Cerebellar nuclear complex (tissue), 1 donor: ENCODE data around the gene IFT22.
"Not testable (repeated sequence)": the region's sequence is repeated elsewhere in the genome, so short reads cannot be mapped to it uniquely, and the experiment has no call there.

Source experiments
- DNase-seq, 2 experiments: peaks; one replicate each; lab custom pipeline; 2025; lab: John Stamatoyannopoulos, UW

IFT22 gene

DNA sequence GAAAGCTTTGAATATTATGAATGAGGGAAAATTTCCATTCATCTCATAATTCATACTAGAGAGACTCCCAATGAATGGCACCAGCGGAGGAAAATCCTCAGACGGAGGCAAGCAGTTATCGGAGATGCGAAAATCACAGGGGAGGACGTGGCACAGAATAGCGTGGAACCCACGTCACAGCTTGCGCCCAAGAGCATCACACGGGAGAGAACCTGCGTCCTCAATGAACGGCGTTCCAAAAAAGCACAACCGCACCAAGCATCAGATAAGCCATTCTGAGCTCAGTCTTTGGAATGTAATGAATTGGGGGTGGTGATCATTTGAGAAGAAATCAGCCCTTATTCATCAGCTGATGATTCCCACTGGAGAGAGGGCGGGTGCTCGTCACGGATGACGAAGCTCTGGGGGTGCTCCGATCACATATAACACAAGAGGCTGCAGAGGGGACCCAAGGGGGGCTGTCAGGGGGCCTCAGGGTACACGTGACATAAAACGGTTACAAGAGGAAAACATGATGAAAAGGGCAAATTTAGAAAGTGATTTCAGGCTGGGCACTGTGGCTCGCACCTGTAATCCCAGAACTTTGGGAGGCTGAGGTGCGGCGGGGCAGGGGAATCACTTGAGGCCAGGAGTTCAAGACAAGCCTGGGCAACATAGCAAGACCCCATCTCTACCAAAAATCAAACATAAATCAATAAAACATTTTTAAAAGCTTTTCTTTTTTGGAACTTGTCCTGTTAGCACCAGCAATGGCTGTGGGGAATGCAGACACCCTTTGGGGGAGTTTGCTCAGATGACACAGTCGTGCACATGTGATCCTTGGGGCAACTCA, 42.9 kb downstream of the IFT22 start:
- no peak for DNase-seq

DNA sequence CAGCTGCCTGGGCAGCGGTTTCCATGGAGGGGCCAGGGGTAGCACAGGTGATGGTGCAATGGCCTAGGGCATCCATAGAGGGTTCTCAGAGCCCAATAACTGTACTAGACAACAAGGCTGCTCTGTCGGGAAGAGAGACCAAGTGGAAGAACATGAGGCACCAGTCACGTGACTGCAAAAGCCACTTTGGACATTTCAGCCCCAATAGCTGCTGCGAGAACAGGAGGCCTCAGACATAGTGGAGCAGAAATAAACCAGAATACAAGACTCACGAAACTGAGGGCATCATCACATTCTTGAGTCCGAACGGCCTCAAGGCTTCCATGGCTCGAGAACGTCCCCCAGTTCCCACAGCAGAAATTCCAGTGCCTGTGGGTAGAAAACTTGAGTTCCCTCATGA, 44.5 kb downstream of the IFT22 start:
- DNase-seq = no peak

DNA sequence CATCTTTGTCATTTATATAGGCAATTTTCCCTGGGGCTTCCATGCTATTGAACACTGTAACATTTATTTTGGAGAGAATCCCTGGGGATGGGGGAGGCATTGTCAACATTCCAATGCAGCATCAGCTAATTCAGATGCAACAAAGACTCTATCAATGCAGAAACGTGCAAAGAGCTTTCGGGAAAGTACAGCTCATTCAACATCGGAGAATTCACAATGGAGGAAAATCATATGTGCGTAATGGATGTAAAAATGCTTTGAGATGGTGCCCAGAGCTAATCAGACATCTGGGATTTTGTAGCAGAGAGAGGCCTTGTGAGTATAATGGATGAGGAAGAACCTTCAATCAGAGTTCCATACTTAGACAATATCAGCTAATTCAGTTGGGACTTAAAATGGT, 48.4 kb downstream of the IFT22 start:
- no peak for DNase-seq

DNA sequence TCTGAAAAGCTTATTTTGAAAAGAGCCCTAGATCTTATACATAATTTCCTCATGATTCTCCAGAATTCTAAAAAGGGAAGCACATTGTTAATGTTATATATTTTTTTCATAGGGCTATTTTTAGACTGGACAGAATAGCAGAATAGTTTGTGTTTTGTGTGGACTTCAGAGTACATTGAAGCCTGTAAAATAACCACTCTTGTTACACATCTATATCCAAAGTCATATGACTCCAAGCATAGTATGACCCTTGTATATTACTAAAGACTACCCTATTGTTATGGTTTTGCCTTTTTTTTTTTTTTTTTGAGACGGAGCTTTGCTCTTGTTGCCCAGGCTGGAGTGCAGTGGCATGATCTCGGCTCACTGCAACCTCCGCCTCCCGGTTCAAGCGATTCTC, 50.6 kb downstream of the IFT22 start:
- no peak for DNase-seq

DNA sequence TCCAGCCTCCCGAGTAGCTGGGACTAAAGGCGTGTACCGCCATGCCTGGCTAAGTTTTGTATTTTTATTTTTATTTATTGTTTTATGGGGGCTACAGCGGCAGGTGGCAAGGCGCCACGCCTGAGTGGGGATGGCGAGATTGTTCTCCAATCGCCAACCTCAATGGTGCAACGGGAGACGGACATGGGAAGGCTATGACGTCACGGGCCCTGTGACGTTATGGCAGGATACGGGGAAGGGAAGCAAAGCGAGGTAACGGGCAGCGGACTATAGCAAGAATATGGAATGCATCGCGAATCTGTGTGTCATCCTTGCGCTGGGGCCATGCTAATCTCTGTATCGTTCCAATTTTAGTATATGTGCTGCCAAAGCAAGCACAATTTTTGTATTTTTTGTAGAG, 51.9 kb downstream of the IFT22 start:
- no peak for DNase-seq

DNA sequence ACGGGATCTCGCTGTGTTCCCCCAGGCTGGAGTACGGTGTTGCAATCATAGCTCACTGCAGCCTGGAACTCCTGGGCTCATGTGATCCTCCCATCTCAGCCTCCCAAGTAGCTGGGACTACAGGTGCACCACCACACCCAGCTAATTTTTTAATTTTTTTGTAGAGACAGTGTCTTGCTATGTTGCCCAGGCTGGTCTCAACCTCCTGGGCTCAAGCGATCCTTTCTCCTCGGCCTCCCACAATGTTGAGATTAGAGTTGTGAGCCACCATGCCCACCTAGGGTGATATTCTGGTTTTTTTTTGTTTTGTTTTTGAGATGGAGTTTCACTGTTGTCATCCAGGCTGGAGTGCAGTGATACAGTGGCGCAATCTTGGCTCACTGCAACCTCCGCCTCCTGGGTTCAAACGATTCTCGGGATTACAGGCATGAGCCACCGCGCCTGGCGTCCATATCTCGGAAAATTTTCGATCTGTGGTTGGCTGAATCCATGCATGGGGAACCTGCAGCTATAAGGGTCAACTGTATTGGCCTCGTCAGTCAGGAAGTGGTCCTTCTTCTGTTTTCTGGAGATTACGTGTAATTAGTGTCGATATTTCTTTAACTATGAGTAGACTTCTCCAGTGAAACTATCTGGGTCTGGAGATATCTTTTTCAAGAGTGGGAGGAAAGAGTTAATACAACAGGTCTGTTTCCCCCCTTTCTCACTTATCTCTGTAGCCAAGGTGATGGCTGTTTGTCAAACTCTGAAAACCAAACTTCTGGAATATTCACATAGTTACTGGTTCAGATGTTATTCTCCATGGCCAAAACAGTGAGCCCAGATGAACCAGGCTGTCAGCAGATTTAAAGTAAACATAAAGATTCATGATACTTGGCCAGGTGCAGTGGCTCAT, 55.7 kb downstream of the IFT22 start:
- DNase-seq = no peak

DNA sequence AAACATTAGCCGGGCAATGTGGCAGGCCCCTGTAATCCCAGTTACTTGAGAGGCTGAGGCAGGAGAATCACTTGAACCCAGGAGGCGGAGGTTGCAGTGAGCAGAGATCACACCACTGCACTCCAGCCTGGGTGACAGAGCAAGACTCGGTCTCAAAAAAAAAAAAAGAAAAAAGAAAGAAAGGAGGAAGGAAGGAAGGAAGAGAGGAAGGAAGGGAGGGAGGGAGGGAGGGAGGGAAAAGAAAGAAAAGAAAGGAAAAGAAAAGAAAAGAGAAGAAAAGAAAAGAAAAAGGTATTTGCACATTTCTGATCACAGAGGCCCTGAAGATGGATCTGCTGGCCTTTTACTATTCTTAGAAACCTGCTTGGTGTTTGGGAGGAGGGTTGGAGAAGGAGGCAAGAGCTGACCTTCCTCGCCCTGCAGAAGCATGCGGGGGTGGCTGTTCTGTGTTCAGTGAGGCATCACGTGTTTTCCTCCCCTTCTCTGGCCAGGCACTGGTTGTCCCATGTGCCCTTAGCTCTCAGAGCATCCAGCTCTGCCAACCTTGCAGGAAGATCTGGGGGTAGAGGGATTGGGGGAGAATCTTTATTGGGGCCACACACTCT, 57.4 kb downstream of the IFT22 start:
- DNase-seq = not testable (repeated sequence)
